ENCODE data around the gene JAML.

JAML gene

GRCh38 chr11:118239509-118240205, 14.8 kb upstream of the JAML start:
- DNase-seq (ENCODE audit: low read depth), result no peak

- no peak for DNase-seq (ENCODE audit: low read depth)
These were observed 14.1 kb upstream of the JAML start for GRCh38 chr11:118238929-118239328.

GRCh38 chr11:118238421-118238820, 13.6 kb upstream of the JAML start:
- no peak for DNase-seq (ENCODE audit: low read depth)

GRCh38 chr11:118236170-118236569, 11.4 kb upstream of the JAML start:
- no peak for DNase-seq (ENCODE audit: low read depth)

GRCh38 chr11:118234833-118235232, 10.0 kb upstream of the JAML start:
- no peak for DNase-seq (ENCODE audit: low read depth)

- no peak for DNase-seq (ENCODE audit: low read depth)
These were observed 9.0 kb upstream of the JAML start for GRCh38 chr11:118233850-118234249.

- DNase-seq (ENCODE audit: low read depth), result no peak
These were observed 8.6 kb upstream of the JAML start for GRCh38 chr11:118233377-118233776.

- DNase-seq (ENCODE audit: low read depth), result no peak
These were observed 7.8 kb upstream of the JAML start for GRCh38 chr11:118232659-118233058.

- DNase-seq (ENCODE audit: low read depth), result no peak
These were observed 6.7 kb upstream of the JAML start for GRCh38 chr11:118231461-118231860.

- DNase-seq (ENCODE audit: low read depth), result no peak
These were observed 5.3 kb upstream of the JAML start for GRCh38 chr11:118230088-118230487.

- no peak for DNase-seq (ENCODE audit: low read depth)
These were observed 4.5 kb upstream of the JAML start for GRCh38 chr11:118229274-118229847.

GRCh38 chr11:118227865-118228785, 3.3 kb upstream of the JAML start:
- no peak for DNase-seq (ENCODE audit: low read depth)

- DNase-seq (ENCODE audit: low read depth), result no peak
These were observed 2.0 kb upstream of the JAML start for GRCh38 chr11:118226781-118227180.

GRCh38 chr11:118226296-118226695, 1.5 kb upstream of the JAML start:
- no peak for DNase-seq (ENCODE audit: low read depth)

- no peak for DNase-seq (ENCODE audit: low read depth)
These were observed 819 bp downstream of the JAML start for GRCh38 chr11:118223992-118224391.

GRCh38 chr11:118223570-118223969, 1.2 kb downstream of the JAML start:
- DNase-seq (ENCODE audit: low read depth), result no peak

GRCh38 chr11:118222437-118222836, 2.4 kb downstream of the JAML start:
- DNase-seq (ENCODE audit: low read depth), result no peak

GRCh38 chr11:118221419-118221818, 3.4 kb downstream of the JAML start:
- no peak for DNase-seq (ENCODE audit: low read depth)

GRCh38 chr11:118219732-118220131, 5.1 kb downstream of the JAML start:
- DNase-seq (ENCODE audit: low read depth), result no peak

GRCh38 chr11:118219244-118219643, 5.6 kb downstream of the JAML start:
- no peak for DNase-seq (ENCODE audit: low read depth)

GRCh38 chr11:118217575-118217974, 7.2 kb downstream of the JAML start:
- no peak for DNase-seq (ENCODE audit: low read depth)

GRCh38 chr11:118216621-118217481, 8.0 kb downstream of the JAML start:
- no peak for DNase-seq (ENCODE audit: low read depth)

Measured in GM04503 (cell line).